ENCODE results near the gene DAZAP2. TPM values are rescaled to one million over a fixed set of nuclear protein-coding genes. Genes with fewer than 3 reads are reported as not detected.

Gene DAZAP2
- total RNA-seq, 1 donor from 2014 or later = 48.4 TPM

- Histone ChIP-seq H3K27me3 (no peaks in the 10 kb centered on the region), H3K4me3 (no peak overlapping the region), H2AFZ (replicated peaks) (no peak overlapping the region), H3K27ac (no peak overlapping the region), H3K9ac (no peak overlapping the region), H3K4me1 (no peaks in the 10 kb centered on the region), H3F3A (ENCODE audit: low read depth) (no peaks in the 10 kb centered on the region), H3K36me3 (no peaks in the 10 kb centered on the region), H3K9me3 (ENCODE audit: low read depth) (no peaks in the 10 kb centered on the region), H4K20me1 (ENCODE audit: low read depth) (no peaks in the 10 kb centered on the region), H3K4me2 (no peak overlapping the region), H3K79me2 (ENCODE audit: low read depth) (no peaks in the 10 kb centered on the region)
- Mint-ChIP-seq H3K36me3 (no peaks in the 10 kb centered on the region), H3K4me1 (peaks cover 3% of the 10 kb centered on the region), H3K9me3 (no peaks in the 10 kb centered on the region), H3K4me3 (no peak overlapping the region), H3K27me3 (ENCODE audit: insufficient read depth, low read depth) (peaks cover 6% of the 10 kb centered on the region), H3K27ac (no peak overlapping the region)
- DNase-seq (ENCODE audit: low spot score) = no peak
- TF ChIP-seq EZH2 (IDR thresholded peaks at IDR 0.05) (no peak), EZH2phosphoT487 (IDR thresholded peaks at IDR 0.05) (no peak), CTCF (IDR thresholded peaks at IDR 0.05) (no peak)
These were observed 29.4 kb upstream of the DAZAP2 start for GRCh38 chr12:51209259-51209658.

- no peaks in the 10 kb centered on the region for H3K27me3 ChIP-seq
- no peak overlapping the region for H3K4me2 ChIP-seq
- no peaks in the 10 kb centered on the region for H3K79me2 ChIP-seq (ENCODE audit: low read depth)
- H3K27ac Mint-ChIP-seq = no peak overlapping the region
- no peak overlapping the region for H3K4me3 ChIP-seq
- DNase-seq (ENCODE audit: low spot score) = no peak
- no peak overlapping the region for H3K27ac ChIP-seq
- no peaks in the 10 kb centered on the region for H3K36me3 ChIP-seq
- peaks cover 8% of the 10 kb centered on the region for H3K27me3 Mint-ChIP-seq (ENCODE audit: insufficient read depth, low read depth)
- no peaks in the 10 kb centered on the region for H3K9me3 Mint-ChIP-seq
- TF ChIP-seq CTCF (IDR thresholded peaks at IDR 0.05) (no peak), EZH2 (IDR thresholded peaks at IDR 0.05) (no peak), EZH2phosphoT487 (IDR thresholded peaks at IDR 0.05) (no peak)
- H3K9me3 ChIP-seq (ENCODE audit: low read depth) = no peaks in the 10 kb centered on the region
- no peaks in the 10 kb centered on the region for H3K36me3 Mint-ChIP-seq
- no peaks in the 10 kb centered on the region for H4K20me1 ChIP-seq (ENCODE audit: low read depth)
- no peak overlapping the region for H3K9ac ChIP-seq
- H3K4me3 Mint-ChIP-seq = no peak overlapping the region
- peaks cover 3% of the 10 kb centered on the region for H3F3A ChIP-seq (ENCODE audit: low read depth)
- H3K4me1 ChIP-seq = no peaks in the 10 kb centered on the region
- no peaks in the 10 kb centered on the region for H3K4me1 Mint-ChIP-seq
- H2AFZ ChIP-seq (replicated peaks) = no peak overlapping the region
These were observed 27.8 kb upstream of the DAZAP2 start for GRCh38 chr12:51210690-51211395.

GRCh38 chr12:51214895-51215294 lies 23.7 kb upstream of the DAZAP2 start:
- Mint-ChIP-seq H3K27me3 (ENCODE audit: insufficient read depth, low read depth) (peaks cover 4% of the 10 kb centered on the region), H3K9me3 (no peaks in the 10 kb centered on the region), H3K4me1 (peaks cover 14% of the 10 kb centered on the region), H3K27ac (no peak overlapping the region), H3K36me3 (no peaks in the 10 kb centered on the region), H3K4me3 (no peak overlapping the region)
- TF ChIP-seq EZH2phosphoT487 (IDR thresholded peaks at IDR 0.05) (no peak), CTCF (IDR thresholded peaks at IDR 0.05) (no peak), EZH2 (IDR thresholded peaks at IDR 0.05) (no peak)
- H3K4me2 ChIP-seq = no peak overlapping the region
- peaks cover 34% of the 10 kb centered on the region for H3F3A ChIP-seq (ENCODE audit: low read depth)
- no peaks in the 10 kb centered on the region for H3K9me3 ChIP-seq (ENCODE audit: low read depth)
- no peak overlapping the region for H3K4me3 ChIP-seq
- H3K27me3 ChIP-seq = peaks cover 12% of the 10 kb centered on the region
- DNase-seq (ENCODE audit: low spot score) = no peak
- H3K27ac ChIP-seq = no peak overlapping the region
- no peaks in the 10 kb centered on the region for H4K20me1 ChIP-seq (ENCODE audit: low read depth)
- no peaks in the 10 kb centered on the region for H3K36me3 ChIP-seq
- H2AFZ ChIP-seq (replicated peaks) = no peak overlapping the region
- no peak overlapping the region for H3K9ac ChIP-seq
- no peaks in the 10 kb centered on the region for H3K79me2 ChIP-seq (ENCODE audit: low read depth)
- peaks cover 16% of the 10 kb centered on the region for H3K4me1 ChIP-seq

Data from neural progenitor cell (in vitro differentiated cells).